Mucosa of rectum (tissue), 2 donors: ENCODE results near the gene ZBTB42.

Experiments
- H3K27ac ChIP-seq, 2 donors: one replicate each; pipeline ENCODE4 v1.7.0; 2013; ENCODE audit warnings: inconsistent platforms in 2 of 2, low read depth in 2 of 2, low read length in 2 of 2
- H3K27me3 ChIP-seq, 2 donors: one replicate each; pipeline ENCODE4 v1.7.0; 2013; ENCODE audit warnings: low read length in 2 of 2; ENCODE audit not compliant: control insufficient read depth in 2 of 2, insufficient read depth in 2 of 2
- H3K36me3 ChIP-seq, 2 donors: one replicate each; pipeline ENCODE4 v1.7.0; 2013; ENCODE audit warnings: low read length in 2 of 2; ENCODE audit not compliant: control insufficient read depth in 2 of 2, insufficient read depth in 2 of 2
- H3K4me1 ChIP-seq, 2 donors: one replicate each; pipeline ENCODE4 v1.7.0; 2013; ENCODE audit warnings: low read length in 2 of 2, mild to moderate bottlenecking in 1 of 2; ENCODE audit not compliant: control insufficient read depth in 2 of 2, insufficient read depth in 2 of 2
- H3K4me3 ChIP-seq, 2 donors: one replicate each; pipeline ENCODE4 v1.7.0; 2013; ENCODE audit warnings: low read length in 2 of 2
- H3K9ac ChIP-seq, 2 donors: one replicate each; pipeline ENCODE4 v1.7.0; 2013; ENCODE audit warnings: low read length in 2 of 2, low read depth in 1 of 2, mild to moderate bottlenecking in 1 of 2
- H3K9me3 ChIP-seq, 2 donors: one replicate each; pipeline ENCODE4 v1.7.0; 2013; ENCODE audit warnings: low read length in 2 of 2; ENCODE audit not compliant: control insufficient read depth in 2 of 2
- donor health status: healthy.
- donor health status: Normal muscosa, but diverticular disease.

The ZBTB42 gene

GRCh38 chr14:104802394-104803184 is 1.7 kb downstream of the ZBTB42 start:
- Histone ChIP-seq H3K36me3 (no peaks in the 10 kb centered on the region), H3K9me3 (no peaks in the 10 kb centered on the region), H3K27me3 (no peaks in the 10 kb centered on the region), H3K4me1 (peaks cover 31 to 35% of the 10 kb centered on the region in 2 donors), H3K4me3 (no peak overlapping the region), H3K27ac (no peak overlapping the region), H3K9ac (no peak overlapping the region)

GRCh38 chr14:104803280-104803911 is 2.5 kb downstream of the ZBTB42 start:
- H3K9ac ChIP-seq = no peak overlapping the region
- no peaks in the 10 kb centered on the region for H3K27me3 ChIP-seq
- H3K27ac ChIP-seq = no peak overlapping the region
- H3K4me3 ChIP-seq = no peak overlapping the region
- no peaks in the 10 kb centered on the region for H3K36me3 ChIP-seq
- no peaks in the 10 kb centered on the region for H3K9me3 ChIP-seq
- H3K4me1 ChIP-seq = peaks cover 25 to 28% of the 10 kb centered on the region in 2 donors

GRCh38 chr14:104803912-104804410 is 3.1 kb downstream of the ZBTB42 start:
- Histone ChIP-seq H3K36me3 (no peaks in the 10 kb centered on the region), H3K4me1 (peaks cover 25 to 26% of the 10 kb centered on the region in 2 donors), H3K27ac (peak overlapping the region in 1 of 2 donors; percentile 23), H3K27me3 (no peaks in the 10 kb centered on the region), H3K9me3 (no peaks in the 10 kb centered on the region), H3K9ac (no peak overlapping the region), H3K4me3 (no peak overlapping the region)

- no peak overlapping the region for H3K9ac ChIP-seq
- no peaks in the 10 kb centered on the region for H3K9me3 ChIP-seq
- peak overlapping the region in 1 of 2 donors; percentile 23 for H3K27ac ChIP-seq
- no peaks in the 10 kb centered on the region for H3K36me3 ChIP-seq
- no peaks in the 10 kb centered on the region for H3K27me3 ChIP-seq
- no peak overlapping the region for H3K4me3 ChIP-seq
- H3K4me1 ChIP-seq = peaks cover 19 to 25% of the 10 kb centered on the region in 2 donors
Measured at GRCh38 chr14:104804481-104805325, 3.8 kb downstream of the ZBTB42 start.

GRCh38 chr14:104805326-104805678 is 4.4 kb downstream of the ZBTB42 start:
- Histone ChIP-seq H3K27ac (no peak overlapping the region), H3K9ac (no peak overlapping the region), H3K36me3 (no peaks in the 10 kb centered on the region), H3K4me3 (no peak overlapping the region), H3K4me1 (peaks cover 15 to 21% of the 10 kb centered on the region in 2 donors), H3K27me3 (no peaks in the 10 kb centered on the region), H3K9me3 (no peaks in the 10 kb centered on the region)

GRCh38 chr14:104805941-104806624 is 5.2 kb downstream of the ZBTB42 start:
- Histone ChIP-seq H3K9ac (no peak overlapping the region), H3K4me1 (peaks cover 14 to 19% of the 10 kb centered on the region in 2 donors), H3K9me3 (no peaks in the 10 kb centered on the region), H3K36me3 (no peaks in the 10 kb centered on the region), H3K27me3 (no peaks in the 10 kb centered on the region), H3K4me3 (no peak overlapping the region), H3K27ac (no peak overlapping the region)

GRCh38 chr14:104806625-104807465 is 5.9 kb downstream of the ZBTB42 start:
- no peak overlapping the region for H3K27ac ChIP-seq
- no peak overlapping the region for H3K4me3 ChIP-seq
- no peak overlapping the region for H3K9ac ChIP-seq
- H3K36me3 ChIP-seq = no peaks in the 10 kb centered on the region
- H3K4me1 ChIP-seq = peaks cover 7 to 11% of the 10 kb centered on the region in 2 donors
- H3K27me3 ChIP-seq = no peaks in the 10 kb centered on the region
- no peaks in the 10 kb centered on the region for H3K9me3 ChIP-seq

- H3K9ac ChIP-seq = no peak overlapping the region
- no peaks in the 10 kb centered on the region for H3K36me3 ChIP-seq
- no peak overlapping the region for H3K4me3 ChIP-seq
- H3K27me3 ChIP-seq = no peaks in the 10 kb centered on the region
- peaks cover 0 to 3% of the 10 kb centered on the region in 2 donors for H3K4me1 ChIP-seq
- H3K27ac ChIP-seq = no peak overlapping the region
- H3K9me3 ChIP-seq = no peaks in the 10 kb centered on the region
Measured at GRCh38 chr14:104808456-104808855, 7.6 kb downstream of the ZBTB42 start.

- H3K27me3 ChIP-seq = no peaks in the 10 kb centered on the region
Measured at GRCh38 chr14:104810316-104810715, 9.4 kb downstream of the ZBTB42 start.

More at GRCh38 chr14:104810316-104810715, 9.4 kb downstream of the ZBTB42 start:
- no peak overlapping the region for H3K9ac ChIP-seq
- H3K9me3 ChIP-seq = no peaks in the 10 kb centered on the region
- no peak overlapping the region for H3K27ac ChIP-seq
- H3K4me3 ChIP-seq = no peak overlapping the region
- H3K36me3 ChIP-seq = no peaks in the 10 kb centered on the region
- H3K4me1 ChIP-seq = peaks cover 2 to 7% of the 10 kb centered on the region in 2 donors
